Measurements from ENCODE around the gene ERICH6B. TPM values are rescaled to one million over a fixed set of nuclear protein-coding genes. Genes with fewer than 3 reads are reported as not detected.

ERICH6B gene
- total RNA-seq, 1 experiment from 2014 or later = not detected

DNA sequence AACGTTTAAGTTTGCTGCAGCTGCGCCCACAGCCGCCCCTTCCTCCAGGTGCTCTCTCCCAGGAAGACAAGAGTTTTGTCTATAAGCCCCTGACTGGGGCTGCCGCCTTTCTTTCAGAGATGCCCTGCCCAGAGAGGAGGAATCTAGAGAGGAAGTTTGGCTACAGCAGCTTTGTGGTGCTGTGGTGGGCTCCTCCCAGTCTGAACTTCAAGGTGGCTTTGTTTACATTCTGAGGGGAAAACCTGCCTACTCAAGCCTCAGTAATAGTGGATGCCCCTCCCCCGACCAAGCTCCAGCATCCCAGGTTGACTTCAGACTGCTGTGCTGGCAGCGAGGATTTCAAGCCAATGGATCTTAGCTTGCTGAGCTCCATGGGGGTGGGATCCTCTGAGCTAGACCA lies 6.4 kb upstream of the ERICH6B start:
- Histone ChIP-seq H3K4me2 (no peak overlapping the region), H3K4me3 (no peak overlapping the region), H3K79me2 (ENCODE audit: low read depth) (no peaks in the 10 kb centered on the region), H2AFZ (no peak overlapping the region), H3K27ac (no peak overlapping the region), H3K4me1 (replicated peaks; ENCODE audit: insufficient read depth) (no peaks in the 10 kb centered on the region), H3K36me3 (ENCODE audit: low read depth) (no peaks in the 10 kb centered on the region), H3K9me2 (ENCODE audit: insufficient read depth) (no peaks in the 10 kb centered on the region), H4K20me1 (ENCODE audit: insufficient read depth) (no peaks in the 10 kb centered on the region; the same call in 1 of the 2 replicates), H3F3A (ENCODE audit: insufficient read depth, low read depth) (no peaks in the 10 kb centered on the region), H3K9me3 (ENCODE audit: insufficient read depth, low read depth) (no peaks in the 10 kb centered on the region), H3K27me3 (ENCODE audit: insufficient read depth, low read depth) (peaks cover 88% of the 10 kb centered on the region)
- BruUV-seq (replicated peaks) = no TSS peak
- POLR2A ChIA-PET (ENCODE audit: unreplicated experiment) = no interaction called here
- intact Hi-C loops (cut with micrococcal nuclease; ENCODE audit: unreplicated experiment) = no loop called here
- no peak for DNase-seq
- no peak for TF ChIP-seq EZH2 (IDR thresholded peaks at IDR 0.05; ENCODE audit: low read depth)
- TF ChIP-seq, protein P1, sequence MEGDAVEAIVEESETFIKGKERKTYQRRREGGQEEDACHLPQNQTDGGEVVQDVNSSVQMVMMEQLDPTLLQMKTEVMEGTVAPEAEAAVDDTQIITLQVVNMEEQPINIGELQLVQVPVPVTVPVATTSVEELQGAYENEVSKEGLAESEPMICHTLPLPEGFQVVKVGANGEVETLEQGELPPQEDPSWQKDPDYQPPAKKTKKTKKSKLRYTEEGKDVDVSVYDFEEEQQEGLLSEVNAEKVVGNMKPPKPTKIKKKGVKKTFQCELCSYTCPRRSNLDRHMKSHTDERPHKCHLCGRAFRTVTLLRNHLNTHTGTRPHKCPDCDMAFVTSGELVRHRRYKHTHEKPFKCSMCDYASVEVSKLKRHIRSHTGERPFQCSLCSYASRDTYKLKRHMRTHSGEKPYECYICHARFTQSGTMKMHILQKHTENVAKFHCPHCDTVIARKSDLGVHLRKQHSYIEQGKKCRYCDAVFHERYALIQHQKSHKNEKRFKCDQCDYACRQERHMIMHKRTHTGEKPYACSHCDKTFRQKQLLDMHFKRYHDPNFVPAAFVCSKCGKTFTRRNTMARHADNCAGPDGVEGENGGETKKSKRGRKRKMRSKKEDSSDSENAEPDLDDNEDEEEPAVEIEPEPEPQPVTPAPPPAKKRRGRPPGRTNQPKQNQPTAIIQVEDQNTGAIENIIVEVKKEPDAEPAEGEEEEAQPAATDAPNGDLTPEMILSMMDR (conservative IDR thresholded peaks at IDR 0.05) = no peak
- CTCF ChIA-PET = no interaction called here

DNA sequence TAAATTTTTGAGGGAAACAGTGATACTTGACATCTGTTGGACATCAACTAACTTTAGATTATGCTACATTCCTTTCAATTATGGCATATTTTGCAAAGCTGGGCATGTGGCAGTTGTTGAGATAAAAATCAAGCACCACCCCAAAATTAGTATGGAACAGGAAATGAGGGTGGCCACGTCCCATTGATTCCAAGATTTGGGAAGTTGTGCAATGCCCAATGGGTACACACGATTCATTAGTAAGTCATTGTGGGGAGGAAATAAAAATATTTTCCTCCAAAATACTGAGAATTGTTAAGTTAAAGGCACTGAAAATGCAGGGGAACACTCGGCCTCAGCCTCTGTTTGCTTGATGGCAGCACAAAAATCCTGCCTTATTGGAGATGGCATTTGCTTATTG lies 7.6 kb downstream of the ERICH6B start:
- Histone ChIP-seq H3K27ac (no peak overlapping the region), H3K9me2 (ENCODE audit: insufficient read depth) (no peaks in the 10 kb centered on the region), H2AFZ (no peak overlapping the region), H3K9me3 (ENCODE audit: insufficient read depth, low read depth) (no peaks in the 10 kb centered on the region), H3K4me2 (no peak overlapping the region), H4K20me1 (ENCODE audit: insufficient read depth) (no peaks in the 10 kb centered on the region), H3K4me3 (no peak overlapping the region), H3F3A (ENCODE audit: insufficient read depth, low read depth) (no peaks in the 10 kb centered on the region), H3K79me2 (ENCODE audit: low read depth) (no peaks in the 10 kb centered on the region), H3K4me1 (replicated peaks; ENCODE audit: insufficient read depth) (no peaks in the 10 kb centered on the region), H3K27me3 (ENCODE audit: insufficient read depth, low read depth) (peaks cover 93% of the 10 kb centered on the region), H3K36me3 (ENCODE audit: low read depth) (no peaks in the 10 kb centered on the region)
- no peak for DNase-seq
- CTCF ChIA-PET = no interaction called here
- intact Hi-C loops (cut with micrococcal nuclease; ENCODE audit: unreplicated experiment) = no loop called here
- POLR2A ChIA-PET (ENCODE audit: unreplicated experiment) = no interaction called here
- TF ChIP-seq, protein P1 (conservative IDR thresholded peaks at IDR 0.05) = no peak
- no peak for TF ChIP-seq EZH2 (IDR thresholded peaks at IDR 0.05; ENCODE audit: low read depth)
- BruUV-seq (replicated peaks) = no TSS peak

DNA sequence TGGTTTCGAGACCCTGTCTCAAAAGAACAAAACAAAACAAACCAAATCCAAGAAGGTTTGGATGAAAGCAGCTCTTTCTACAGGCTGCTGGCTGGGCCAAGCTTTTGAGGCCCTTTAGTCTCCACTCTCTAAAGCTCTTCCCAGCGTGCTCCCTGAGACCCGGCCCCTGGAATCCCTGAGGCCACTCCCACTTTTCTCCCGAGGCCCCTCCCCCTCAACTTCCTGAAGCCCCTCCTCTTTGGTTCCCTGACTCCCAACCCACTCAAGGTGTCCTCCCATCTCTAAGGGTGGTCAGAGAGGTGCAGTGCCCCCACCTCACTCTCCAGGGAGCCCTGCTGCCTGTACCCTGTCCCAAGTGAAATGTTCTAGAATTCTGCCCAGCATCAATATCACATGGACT lies 10.6 kb downstream of the ERICH6B start:
- Histone ChIP-seq H3K79me2 (ENCODE audit: low read depth) (no peaks in the 10 kb centered on the region), H3K4me3 (no peak overlapping the region), H3K4me1 (replicated peaks; ENCODE audit: insufficient read depth) (no peaks in the 10 kb centered on the region), H3K9me2 (ENCODE audit: insufficient read depth) (no peaks in the 10 kb centered on the region), H3K36me3 (ENCODE audit: low read depth) (no peaks in the 10 kb centered on the region), H3K27me3 (ENCODE audit: insufficient read depth, low read depth) (peaks cover 92% of the 10 kb centered on the region), H3K27ac (no peak overlapping the region), H3K9me3 (ENCODE audit: insufficient read depth, low read depth) (no peaks in the 10 kb centered on the region), H3K4me2 (no peak overlapping the region), H3F3A (ENCODE audit: insufficient read depth, low read depth) (no peaks in the 10 kb centered on the region), H2AFZ (no peak overlapping the region), H4K20me1 (ENCODE audit: insufficient read depth) (no peaks in the 10 kb centered on the region)
- intact Hi-C loops (cut with micrococcal nuclease; ENCODE audit: unreplicated experiment) = no loop called here
- DNase-seq = no peak
- CTCF ChIA-PET = no interaction called here
- BruUV-seq (replicated peaks) = no TSS peak
- no peak for TF ChIP-seq EZH2 (IDR thresholded peaks at IDR 0.05; ENCODE audit: low read depth)
- TF ChIP-seq, protein P1 (conservative IDR thresholded peaks at IDR 0.05) = no peak
- POLR2A ChIA-PET (ENCODE audit: unreplicated experiment) = no interaction called here

Data from PC-9 (cell line).